GM19193 (cell line): ENCODE data around the gene DPH2.

Experiments used
- POLR2A ChIP-seq: IDR thresholded peaks from 4 replicates; pipeline ENCODE4 v1.6.1; 2011; ENCODE audit not compliant: insufficient read depth, insufficient read length; ENCODE audit errors: extremely low read depth

The DPH2 gene

GRCh38 chr1:43994794-43995790 is 25.3 kb downstream of the DPH2 start:
- TF ChIP-seq POLR2A: no peak

DNA sequence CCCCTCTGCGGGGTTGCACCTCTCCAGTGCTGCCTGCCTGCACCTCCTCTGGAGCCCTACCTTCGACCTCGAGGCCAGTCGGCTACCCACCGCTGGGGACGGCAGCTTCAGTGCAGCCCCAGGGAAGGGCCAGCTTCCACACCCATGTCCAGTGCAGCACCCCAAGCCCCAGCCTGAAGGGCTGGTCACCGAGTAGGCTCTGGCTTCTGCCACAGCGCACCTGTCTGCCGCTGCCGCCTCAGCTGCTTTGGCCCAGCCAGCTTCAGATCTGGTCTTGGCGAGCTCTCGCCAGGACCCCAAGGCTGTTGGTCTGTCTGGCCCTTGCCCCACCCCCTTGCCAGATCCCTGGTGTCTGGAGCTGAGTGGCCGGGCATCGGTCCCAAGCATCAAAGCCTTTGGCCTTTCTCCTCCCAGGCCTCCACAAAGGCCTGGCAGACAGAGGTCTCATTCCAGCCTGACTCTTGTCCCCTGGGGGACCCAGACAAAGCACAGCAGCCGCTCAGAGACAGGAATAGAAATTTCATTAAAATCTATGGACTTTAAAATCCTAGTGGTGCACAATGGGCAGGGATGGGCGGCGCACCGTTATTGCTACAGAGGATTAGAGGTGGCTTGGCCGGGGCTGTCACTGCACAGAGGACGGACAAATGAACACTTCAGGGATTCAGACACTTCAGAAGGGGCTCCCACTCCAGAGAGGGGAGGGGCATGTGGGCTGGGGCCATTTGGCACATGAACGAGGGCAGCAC is 26.3 kb downstream of the DPH2 start:
- TF ChIP-seq POLR2A: no peak

DNA sequence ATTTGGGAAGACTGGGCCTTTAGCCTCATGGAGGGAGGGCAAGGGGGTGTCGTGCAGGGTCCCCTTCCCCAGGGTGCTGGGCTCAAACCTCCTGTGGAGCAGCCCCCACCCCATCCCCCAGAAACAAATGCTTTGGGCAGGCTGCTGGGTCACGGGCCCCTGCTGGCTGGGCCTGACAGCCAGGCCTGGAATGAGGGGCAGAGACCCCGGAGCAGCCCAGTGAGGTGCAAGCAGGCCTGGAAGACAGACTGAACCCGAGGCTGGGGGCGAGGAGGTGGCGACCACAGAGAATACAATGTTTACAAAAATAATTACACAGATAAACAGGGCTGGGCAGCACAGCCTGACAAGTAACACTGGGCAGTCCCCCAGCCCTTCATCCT is 26.9 kb downstream of the DPH2 start:
- no peak for TF ChIP-seq POLR2A

DNA sequence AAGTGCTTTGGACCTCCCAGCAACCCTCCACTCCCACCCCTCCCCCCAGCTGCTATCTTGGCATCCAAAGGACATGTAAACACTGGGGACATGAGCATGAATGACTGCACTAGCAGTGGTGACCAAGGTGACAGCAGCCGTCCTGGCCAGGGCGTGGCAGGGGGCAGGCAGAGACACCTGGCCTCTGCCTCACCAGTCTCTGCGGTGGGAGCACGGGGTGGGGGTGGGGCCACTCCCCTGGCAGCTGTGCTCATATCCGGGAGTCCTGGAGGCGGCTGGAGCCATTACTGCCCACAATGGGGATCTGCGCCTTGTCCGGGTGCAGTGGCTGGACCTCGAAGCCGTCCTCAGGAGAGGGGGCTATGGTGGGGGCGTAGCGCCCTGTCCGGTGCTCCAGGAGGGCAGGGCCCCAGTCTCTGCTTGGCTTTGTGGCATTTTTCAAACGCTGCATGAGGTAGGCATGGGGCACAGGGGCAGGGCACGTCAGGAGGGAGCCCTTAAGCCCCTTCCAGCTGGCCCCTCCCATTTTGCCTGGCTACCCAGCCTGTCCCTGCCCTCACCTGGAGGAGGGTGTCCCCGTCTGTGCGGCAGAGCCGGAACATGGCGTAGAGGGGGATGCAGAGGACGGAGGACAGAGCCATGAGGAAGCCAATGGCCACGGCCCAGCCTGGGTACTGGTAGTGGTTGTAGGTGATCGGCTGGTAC is 27.6 kb downstream of the DPH2 start:
- no peak for TF ChIP-seq POLR2A

DNA sequence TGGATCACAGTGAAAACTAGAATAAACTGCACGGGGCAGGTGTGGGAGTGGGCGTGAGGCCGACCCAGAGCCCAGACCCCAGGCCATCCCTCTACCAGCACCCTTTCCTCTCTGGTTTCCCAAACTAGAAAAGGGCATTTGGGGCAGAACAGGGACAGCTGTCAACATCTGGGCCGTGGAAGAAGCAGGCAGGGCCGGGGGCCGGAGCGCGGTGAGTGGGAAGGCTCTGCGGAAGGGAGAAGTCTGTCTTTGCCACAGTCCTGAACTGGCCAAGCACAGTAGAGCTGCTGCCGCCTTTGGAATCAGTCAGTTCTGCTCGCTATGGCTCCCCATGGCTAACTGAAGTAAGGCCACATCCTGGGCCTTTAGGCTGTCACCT is 28.2 kb downstream of the DPH2 start:
- TF ChIP-seq POLR2A: no peak

DNA sequence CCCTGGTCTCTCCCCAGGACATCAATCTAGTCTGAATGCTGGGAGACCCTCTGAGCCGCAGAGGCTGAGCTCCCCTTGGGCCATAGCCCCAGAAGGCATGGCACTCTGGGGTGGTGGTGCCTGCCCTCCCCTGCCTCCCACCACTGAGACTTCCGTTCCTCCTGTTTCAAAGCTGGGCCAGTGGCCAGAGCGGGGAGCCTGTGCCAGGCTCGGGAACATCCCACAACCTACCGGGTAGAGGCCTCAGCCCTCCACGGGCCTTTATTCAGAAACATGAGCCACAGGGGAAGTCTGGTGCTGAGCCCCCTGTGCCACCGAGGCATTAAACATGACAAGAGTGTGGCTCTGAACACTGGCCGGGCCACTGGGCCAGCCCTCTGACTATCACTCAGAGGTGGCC is 29.6 kb downstream of the DPH2 start:
- no peak for TF ChIP-seq POLR2A

- TF ChIP-seq POLR2A: no peak
These were observed 30.4 kb downstream of the DPH2 start for GRCh38 chr1:44000122-44000665.

DNA sequence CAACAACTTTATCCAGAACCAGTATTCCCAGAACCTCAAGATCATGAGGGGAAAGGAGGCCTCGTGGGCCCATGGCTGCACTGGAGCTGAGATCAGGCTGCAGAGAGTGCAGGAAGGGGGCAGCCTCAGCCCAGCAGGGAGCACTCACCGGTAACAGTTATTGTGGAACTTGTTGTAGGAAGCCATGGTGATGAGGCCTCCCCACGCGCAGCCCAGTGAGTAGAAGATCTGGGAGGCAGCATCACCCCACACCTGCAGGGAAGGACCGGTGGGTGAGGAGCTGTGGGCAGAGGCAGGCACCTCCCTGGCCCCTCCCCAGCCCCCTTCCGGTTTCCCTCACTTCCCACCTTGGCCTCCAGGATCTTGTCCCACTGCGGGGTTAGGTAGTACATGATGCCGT is 32.4 kb downstream of the DPH2 start:
- no peak for TF ChIP-seq POLR2A

DNA sequence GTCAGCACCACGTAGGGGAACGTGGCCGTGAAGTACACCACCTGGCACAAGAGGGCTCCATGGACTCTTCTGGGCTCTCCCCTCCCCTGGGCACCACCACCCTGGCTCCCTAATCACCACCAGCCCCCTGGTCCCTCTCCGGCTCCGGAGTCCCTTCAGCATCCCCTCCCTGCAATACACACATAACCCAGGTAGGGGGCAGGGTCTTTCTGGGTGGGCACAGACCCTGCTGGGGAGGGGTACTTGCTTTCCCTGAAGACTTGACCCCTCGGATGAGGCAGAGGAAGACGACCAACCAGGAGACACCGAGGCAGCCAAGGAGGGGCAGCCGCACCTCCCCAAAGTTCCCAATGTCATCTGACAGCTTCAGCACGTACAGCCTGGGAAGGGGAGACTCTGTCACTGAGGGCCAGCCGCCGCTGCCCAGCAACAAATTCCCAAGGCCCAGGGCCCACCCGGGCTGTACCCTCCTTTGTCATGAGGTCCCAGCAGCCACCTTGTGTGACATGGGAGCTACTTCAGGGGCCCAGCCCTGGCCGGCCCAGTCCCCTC is 32.9 kb downstream of the DPH2 start:
- TF ChIP-seq POLR2A: no peak

- TF ChIP-seq POLR2A: no peak
These were observed 38.4 kb downstream of the DPH2 start for GRCh38 chr1:44008259-44008658.

DNA sequence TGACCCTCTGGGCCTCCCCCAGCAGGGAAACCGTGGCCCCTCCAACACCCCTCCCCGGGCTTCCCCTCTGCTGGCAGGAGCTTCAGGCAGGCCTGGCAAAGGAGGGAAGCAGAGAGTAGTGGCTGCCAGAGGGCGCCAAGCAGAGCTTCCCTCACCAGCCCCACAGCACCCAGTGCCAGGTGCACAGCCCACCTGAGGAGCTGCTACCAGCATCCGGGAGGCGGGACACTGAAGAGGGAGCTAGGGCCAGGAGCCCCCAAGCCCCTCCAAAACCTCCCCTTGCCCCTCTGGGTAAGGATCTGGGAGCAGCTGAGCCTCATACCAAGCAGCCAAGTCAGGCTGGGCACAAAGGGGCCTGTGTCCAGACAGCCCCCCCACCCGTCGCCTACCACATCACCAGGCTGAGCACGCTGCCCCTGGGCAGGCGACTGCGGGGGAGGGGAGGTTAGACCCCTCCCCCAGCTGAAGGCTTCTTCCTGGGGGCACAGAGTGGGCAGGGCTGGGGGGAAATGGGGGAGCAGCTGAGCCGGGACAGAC is 41.2 kb downstream of the DPH2 start:
- no peak for TF ChIP-seq POLR2A

DNA sequence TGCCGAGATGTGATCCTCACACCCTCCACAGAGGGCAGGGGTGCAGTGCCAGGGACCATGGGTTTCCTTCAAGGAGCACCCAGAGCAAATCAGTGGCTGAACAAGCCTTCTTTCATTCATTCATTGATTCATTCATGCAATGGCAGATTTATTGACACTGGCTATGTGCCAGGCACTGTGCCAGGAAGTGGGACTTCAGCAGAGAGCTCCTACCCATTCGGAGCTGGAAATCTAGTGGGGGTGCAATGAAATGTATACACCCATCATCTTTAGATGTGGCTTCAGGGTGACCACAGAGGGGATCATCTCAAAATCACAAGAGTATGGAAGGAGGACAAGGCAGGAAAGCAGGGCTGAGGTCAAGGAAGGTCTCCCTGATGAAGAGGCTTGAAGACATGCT is 42.6 kb downstream of the DPH2 start:
- TF ChIP-seq POLR2A: no peak

DNA sequence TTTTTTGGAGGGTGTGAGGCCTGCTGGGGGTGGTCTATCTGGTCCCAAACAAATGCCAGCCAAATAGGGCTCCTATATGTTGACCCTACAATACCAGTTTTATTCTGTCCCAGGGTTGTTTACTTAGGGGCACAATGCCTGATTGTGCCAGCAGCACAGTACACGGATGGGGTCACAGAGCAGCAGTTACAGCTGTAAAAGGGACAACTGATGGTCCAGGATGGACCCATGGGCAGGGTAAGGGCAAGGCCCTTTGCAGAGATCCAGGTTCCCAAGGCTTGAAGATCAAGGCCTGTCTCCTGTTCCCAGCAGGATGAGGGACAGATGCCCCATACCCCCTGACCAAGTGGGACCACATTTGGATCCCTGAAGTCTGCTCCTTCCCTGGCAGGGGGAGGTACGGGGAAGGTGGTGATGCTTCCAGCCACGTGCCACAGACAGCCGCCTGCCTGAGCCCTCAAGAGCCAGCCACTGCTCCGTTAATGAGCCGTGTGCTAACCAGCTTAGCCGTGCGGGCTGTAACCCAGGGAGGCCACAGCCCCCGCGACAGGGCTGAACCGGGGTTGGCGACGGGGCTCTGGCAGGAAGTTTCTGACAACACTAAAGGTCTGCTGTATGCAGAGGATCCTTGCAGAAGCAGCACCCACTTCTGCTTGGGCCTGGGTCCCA is 43.3 kb downstream of the DPH2 start:
- no peak for TF ChIP-seq POLR2A

DNA sequence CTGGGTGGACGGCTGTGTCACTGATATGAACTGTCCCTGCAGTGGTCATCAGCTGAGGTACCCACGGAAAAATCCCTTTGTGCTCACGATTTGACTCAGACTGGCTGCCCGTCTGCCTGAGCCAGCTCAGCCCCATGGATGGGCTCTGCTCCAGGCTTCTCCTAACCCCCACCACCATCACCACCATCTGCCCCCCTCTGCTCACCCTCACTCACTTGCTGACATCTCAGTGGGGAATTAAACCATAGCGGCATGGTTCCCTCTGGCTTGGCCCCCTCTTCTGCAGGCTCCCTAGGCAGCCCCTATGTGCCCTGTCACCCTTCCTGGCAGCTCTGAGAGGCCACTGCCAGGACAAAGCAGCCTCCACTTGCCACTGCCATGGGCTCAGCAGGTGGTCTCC is 44.1 kb downstream of the DPH2 start:
- TF ChIP-seq POLR2A: no peak
